Esophagus muscularis mucosa (tissue), 3 donors: ENCODE measurements around the gene TMX1.

ENCODE experiments used
- POLR2A ChIP-seq: fragments of 450-650 bp; IDR thresholded peaks from one replicate; pipeline ENCODE4 v1.6.1; 2017; ENCODE audit warnings: antibody characterized with exemption, moderate library complexity, mild to moderate bottlenecking, low read depth
- TF ChIP-seq, protein P1 (sequence below), 3 experiments: fragments of 200-600 bp in 2 of 3; fragments of 450-650 bp in 1 of 3; sonication (generic) in 2 of 3; IDR thresholded peaks; one replicate each; pipeline ENCODE4 v1.5.1; 2017 to 2019; ENCODE audit warnings: antibody characterized with exemption in 3 of 3, mild to moderate bottlenecking in 2 of 3, moderate library complexity in 1 of 3

DNA sequence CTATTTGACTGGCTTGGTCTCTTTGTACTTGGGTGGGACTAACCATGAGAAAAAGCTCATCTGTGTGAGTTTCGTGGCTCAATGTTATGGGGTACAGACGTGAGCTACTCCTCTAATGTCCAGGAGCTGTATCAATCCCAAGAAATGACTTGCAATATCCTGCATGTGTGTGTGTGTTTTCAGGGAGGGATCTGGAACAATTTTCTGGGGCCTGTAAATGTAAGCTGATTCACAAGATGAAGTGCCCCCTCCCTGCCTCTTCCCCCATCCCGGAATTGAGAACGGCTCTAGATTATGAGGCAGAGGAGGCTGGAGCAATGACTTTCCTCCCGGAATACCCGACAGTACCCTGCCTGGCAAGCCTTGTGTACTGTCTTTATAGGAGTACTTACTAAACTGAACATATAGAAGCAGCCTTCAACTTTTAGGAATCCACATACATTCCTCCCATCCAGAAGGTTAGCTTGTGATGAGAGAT, 53.9 kb downstream of the TMX1 start:
- TF ChIP-seq, protein P1, sequence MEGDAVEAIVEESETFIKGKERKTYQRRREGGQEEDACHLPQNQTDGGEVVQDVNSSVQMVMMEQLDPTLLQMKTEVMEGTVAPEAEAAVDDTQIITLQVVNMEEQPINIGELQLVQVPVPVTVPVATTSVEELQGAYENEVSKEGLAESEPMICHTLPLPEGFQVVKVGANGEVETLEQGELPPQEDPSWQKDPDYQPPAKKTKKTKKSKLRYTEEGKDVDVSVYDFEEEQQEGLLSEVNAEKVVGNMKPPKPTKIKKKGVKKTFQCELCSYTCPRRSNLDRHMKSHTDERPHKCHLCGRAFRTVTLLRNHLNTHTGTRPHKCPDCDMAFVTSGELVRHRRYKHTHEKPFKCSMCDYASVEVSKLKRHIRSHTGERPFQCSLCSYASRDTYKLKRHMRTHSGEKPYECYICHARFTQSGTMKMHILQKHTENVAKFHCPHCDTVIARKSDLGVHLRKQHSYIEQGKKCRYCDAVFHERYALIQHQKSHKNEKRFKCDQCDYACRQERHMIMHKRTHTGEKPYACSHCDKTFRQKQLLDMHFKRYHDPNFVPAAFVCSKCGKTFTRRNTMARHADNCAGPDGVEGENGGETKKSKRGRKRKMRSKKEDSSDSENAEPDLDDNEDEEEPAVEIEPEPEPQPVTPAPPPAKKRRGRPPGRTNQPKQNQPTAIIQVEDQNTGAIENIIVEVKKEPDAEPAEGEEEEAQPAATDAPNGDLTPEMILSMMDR (IDR thresholded peaks at IDR 0.05), result no peak
- TF ChIP-seq POLR2A, result no peak
